H1 (cell line): ENCODE results near the gene SPINK1. TPM values are rescaled to one million over a fixed set of nuclear protein-coding genes. Genes with fewer than 3 reads are reported as not detected.
A peak's percentile ranks its signal among the peaks of the same experiment; 100 is the strongest.

Source experiments
- CTCF ChIA-PET: fragments of 300-600 bp; sonication (Branson Sonifier 250); formaldehyde crosslinking; loops from one replicate; lab custom pipeline; 2021; ENCODE audit not compliant: partially characterized antibody; lab: Charles Lee
- POLR2A ChIA-PET: fragments of 300-600 bp; sonication (Branson Sonifier 250); formaldehyde crosslinking; loops from one replicate; lab custom pipeline; 2021; ENCODE audit warnings: inconsistent platforms; ENCODE audit not compliant: partially characterized antibody; lab: Charles Lee
- DNase-seq, 2 experiments: peaks; one replicate each; pipeline versions ENCODE4 v3.0.0 to v3.0.0-alpha.2; 2010 to 2022; ENCODE audit warnings: low spot score in 2 of 2, low read depth in 1 of 2, mixed read lengths in 1 of 2
- FAIRE-seq: peaks from 2 replicates; lab custom pipeline; 2011; peaks lifted over from hg19 to GRCh38; lab: Jason Lieb, UNC
- H2AFZ ChIP-seq: 2 replicates; pipeline ENCODE4 v1.8.1; 2012; ENCODE audit warnings: low read length, inconsistent platforms
- H2AK5ac ChIP-seq: 2 replicates; pipeline ENCODE4 v1.6.1; 2013; ENCODE audit warnings: low read depth, low read length
- H2BK120ac ChIP-seq: replicated peaks from 2 replicates; pipeline ENCODE3; 2013; ENCODE audit warnings: low read depth, low read length, inconsistent platforms
- H2BK12ac ChIP-seq: 2 replicates; pipeline ENCODE4 v1.6.1; 2013; ENCODE audit warnings: low read depth, low read length
- H2BK15ac ChIP-seq: 2 replicates; pipeline ENCODE4 v1.6.1; 2013; ENCODE audit warnings: low read length
- H2BK20ac ChIP-seq: 2 replicates; pipeline ENCODE4 v1.6.1; 2013; ENCODE audit warnings: low read length
- H2BK5ac ChIP-seq: 2 replicates; pipeline ENCODE4 v1.6.1; 2013; ENCODE audit warnings: low read depth, low read length
- H3K14ac ChIP-seq: 2 replicates; pipeline ENCODE4 v1.6.1; 2013; ENCODE audit warnings: inconsistent platforms; ENCODE audit not compliant: insufficient read length
- H3K18ac ChIP-seq: 2 replicates; pipeline ENCODE4 v1.6.1; 2013; ENCODE audit warnings: low read length; ENCODE audit errors: extremely low read depth
- H3K23ac ChIP-seq: 2 replicates; pipeline ENCODE4 v1.6.1; 2013; ENCODE audit warnings: inconsistent platforms; ENCODE audit not compliant: insufficient read length
- H3K23me2 ChIP-seq: 2 replicates; pipeline ENCODE4 v1.6.1; 2013; ENCODE audit warnings: low read depth, low read length
- H3K27ac ChIP-seq: 2 replicates; pipeline ENCODE4 v1.6.1; 2011; ENCODE audit warnings: low read depth, low read length, inconsistent platforms
- H3K27me3 ChIP-seq, 4 experiments: replicated peaks in 1 of 4; 1 replicate in 1 of 4; 2 replicates in 3 of 4; pipeline versions ENCODE4 v1.6.1 to v1.8.1; 2011 to 2013; ENCODE audit warnings: low read length in 3 of 4, mild to moderate bottlenecking in 3 of 4, inconsistent platforms in 2 of 4, mixed read lengths in 2 of 4, moderate library complexity in 1 of 4; ENCODE audit not compliant: control insufficient read depth in 3 of 4, insufficient read depth in 3 of 4; ENCODE audit errors: extremely low read depth in 1 of 4
- H3K36me3 ChIP-seq, 4 experiments: 2 replicates each; pipeline versions ENCODE4 v1.6.1 to v1.8.1; 2011 to 2013; ENCODE audit warnings: mild to moderate bottlenecking in 4 of 4, low read length in 3 of 4, moderate library complexity in 2 of 4, control low read depth in 1 of 4, inconsistent platforms in 1 of 4; ENCODE audit not compliant: insufficient read depth in 4 of 4, control insufficient read depth in 2 of 4
- H3K4ac ChIP-seq: replicated peaks from 2 replicates; pipeline ENCODE3; 2013; ENCODE audit warnings: low read length, low read depth, mixed read lengths, inconsistent platforms; ENCODE audit not compliant: insufficient read length
- H3K4me1 ChIP-seq, 4 experiments: replicated peaks in 1 of 4; 1 replicate in 1 of 4; 2 replicates in 3 of 4; pipeline versions ENCODE4 v1.6.1 to v1.8.1; 2011 to 2013; ENCODE audit warnings: low read length in 3 of 4, inconsistent platforms in 2 of 4, mixed read lengths in 1 of 4; ENCODE audit not compliant: insufficient read depth in 4 of 4, control insufficient read depth in 3 of 4
- H3K4me2 ChIP-seq, 2 experiments: 2 replicates each; pipeline versions ENCODE4 v1.6.1 to v1.8.1; 2011 to 2013; ENCODE audit warnings: low read depth in 2 of 2, low read length in 2 of 2, control low read depth in 1 of 2, inconsistent platforms in 1 of 2, mild to moderate bottlenecking in 1 of 2; ENCODE audit not compliant: insufficient read depth in 1 of 2
- H3K4me3 ChIP-seq, 4 experiments: fragments of 200-600, 300-600 bp in 1 of 4; sonication (generic), shearing (Covaris generic), sonication (Bioruptor Twin) in 1 of 4; 2 replicates each; pipeline versions ENCODE4 v1.5.1 to v1.8.1; 2011 to 2016; ENCODE audit warnings: low read length in 4 of 4, low read depth in 3 of 4, control low read depth in 2 of 4, inconsistent platforms in 2 of 4, mild to moderate bottlenecking in 2 of 4, mixed read lengths in 1 of 4, moderate library complexity in 1 of 4; ENCODE audit not compliant: insufficient read depth in 2 of 4; ENCODE audit errors: extremely low read depth in 1 of 4
- H3K56ac ChIP-seq: replicated peaks from 2 replicates; pipeline ENCODE3; 2013; ENCODE audit warnings: low read depth, mild to moderate bottlenecking, mixed read lengths, low read length, inconsistent platforms; ENCODE audit not compliant: insufficient read length
- H3K79me1 ChIP-seq: 2 replicates; pipeline ENCODE4 v1.6.1; 2013; ENCODE audit warnings: low read depth, low read length, control low read depth
- H3K79me2 ChIP-seq, 2 experiments: 2 replicates each; pipeline versions ENCODE4 v1.6.1 to v1.8.1; 2012 to 2013; ENCODE audit warnings: low read length in 2 of 2, mild to moderate bottlenecking in 2 of 2, inconsistent platforms in 1 of 2; ENCODE audit not compliant: insufficient read depth in 2 of 2, control insufficient read depth in 1 of 2
- H3K9ac ChIP-seq, 4 experiments: replicated peaks in 1 of 4; 1 replicate in 1 of 4; 2 replicates in 3 of 4; pipeline versions ENCODE4 v1.6.1 to v1.8.1; 2011 to 2013; ENCODE audit warnings: low read depth in 3 of 4, low read length in 3 of 4, control low read depth in 2 of 4, mild to moderate bottlenecking in 2 of 4, moderate library complexity in 2 of 4, inconsistent platforms in 1 of 4; ENCODE audit errors: extremely low read depth in 1 of 4
- H3K9me3 ChIP-seq, 2 experiments: 2 replicates each; pipeline versions ENCODE4 v1.6.1 to v1.8.1; 2012 to 2013; ENCODE audit warnings: mild to moderate bottlenecking in 2 of 2, moderate library complexity in 2 of 2, control low read depth in 1 of 2, inconsistent platforms in 1 of 2, low read depth in 1 of 2, low read length in 1 of 2, mixed read lengths in 1 of 2; ENCODE audit not compliant: insufficient read depth in 2 of 2
- H4K20me1 ChIP-seq, 2 experiments: replicated peaks in 1 of 2; 2 replicates each; pipeline versions ENCODE3 to v1.8.1; 2011 to 2013; ENCODE audit warnings: inconsistent platforms in 2 of 2, low read length in 2 of 2, mild to moderate bottlenecking in 1 of 2; ENCODE audit not compliant: insufficient read depth in 2 of 2, control insufficient read depth in 1 of 2
- H4K5ac ChIP-seq: 2 replicates; pipeline ENCODE4 v1.6.1; 2013; ENCODE audit warnings: low read length, low read depth, mixed read lengths, inconsistent platforms; ENCODE audit not compliant: insufficient read length
- H4K8ac ChIP-seq: 2 replicates; pipeline ENCODE4 v1.8.0; 2013; ENCODE audit warnings: mild to moderate bottlenecking, moderate library complexity, low read length, inconsistent platforms; ENCODE audit not compliant: insufficient read depth; ENCODE audit errors: extremely low read depth
- H4K91ac ChIP-seq: replicated peaks from 2 replicates; pipeline ENCODE3; 2013; ENCODE audit warnings: low read length, mixed read lengths, inconsistent platforms; ENCODE audit not compliant: insufficient read length
- BCL11A ChIP-seq, 2 experiments: IDR thresholded peaks; one replicate each; pipeline ENCODE4 v1.6.1; 2011; ENCODE audit warnings: low read depth in 2 of 2, low read length in 2 of 2, mild to moderate bottlenecking in 2 of 2
- CBX8 ChIP-seq: fragments of 300-800, 300-1000 bp; sonication (generic); IDR thresholded peaks from 2 replicates; pipeline ENCODE4 v1.7.1; 2016; ENCODE audit warnings: low read depth, low read length, borderline replicate concordance
- HDAC6 ChIP-seq: IDR thresholded peaks from one replicate; pipeline ENCODE4 v1.7.1; 2012; ENCODE audit warnings: low read depth, mild to moderate bottlenecking, inconsistent platforms, low read length, moderate library complexity
- KDM1A ChIP-seq: fragments of 200-600, 300-600 bp; sonication (generic); IDR thresholded peaks from 2 replicates; pipeline ENCODE4 v1.7.1; 2016; ENCODE audit warnings: mild to moderate bottlenecking, low read length, borderline replicate concordance
- MAFK ChIP-seq: IDR thresholded peaks from 2 replicates; pipeline ENCODE4 v1.6.1; 2012; ENCODE audit warnings: low read depth, mild to moderate bottlenecking, improper control_type of control experiment, low read length
- POLR2A ChIP-seq, 2 experiments: IDR thresholded peaks; 1 replicate in 1 of 2; 2 replicates in 1 of 2; pipeline ENCODE4 v1.6.1; 2011; ENCODE audit warnings: low read depth in 2 of 2, low read length in 2 of 2, mild to moderate bottlenecking in 2 of 2; ENCODE audit errors: control extremely low read depth in 1 of 2
- POLR2AphosphoS5 ChIP-seq: IDR thresholded peaks from 2 replicates; pipeline ENCODE4 v1.6.1; 2011; ENCODE audit warnings: low read depth, low read length
- RBBP5 ChIP-seq: IDR thresholded peaks from 2 replicates; pipeline ENCODE4 v1.7.1; 2012; ENCODE audit warnings: low read depth, mild to moderate bottlenecking, inconsistent platforms, low read length, moderate library complexity, borderline replicate concordance
- SAP30 ChIP-seq: fragments of 300-600 bp; sonication (generic); IDR thresholded peaks from 2 replicates; pipeline ENCODE4 v1.7.1; 2012; ENCODE audit warnings: low read length, moderate library complexity, mild to moderate bottlenecking, inconsistent platforms; ENCODE audit not compliant: insufficient read depth, insufficient replicate concordance
- SUZ12 ChIP-seq: fragments of 200-600 bp; sonication (generic); IDR thresholded peaks from 2 replicates; pipeline ENCODE4 v1.6.1; 2012; ENCODE audit warnings: mild to moderate bottlenecking, inconsistent platforms, low read length, moderate library complexity, mixed read lengths
- TAF1 ChIP-seq: IDR thresholded peaks from 2 replicates; pipeline ENCODE4 v1.6.1; 2011; ENCODE audit warnings: mild to moderate bottlenecking, low read depth, low read length
- WGBS, 2 experiments: shearing (Covaris generic) in 1 of 2; methylation state at CpG; one replicate each; pipeline versions ENCODE4 v1.1.6 to v1.1.7; 2013 to 2015; ENCODE audit warnings: low lambda C conversion rate in 2 of 2, mixed read lengths in 2 of 2, inconsistent platforms in 1 of 2, low coverage in 1 of 2, missing lambda C conversion rate in 1 of 2; ENCODE audit not compliant: insufficient replicate concordance in 2 of 2, insufficient coverage in 1 of 2, insufficient read length in 1 of 2; ENCODE audit errors: extremely low coverage in 1 of 2, missing lambda C conversion rate in 1 of 2; 5-methylcytosine and 5-hydroxymethylcytosine counted together
- polyA plus RNA-seq, 7 experiments: library from polyadenylated mRNA; depleted of rRNA in 3 of 7; stranded (reverse) in 5 of 7; unstranded in 2 of 7; fragments of >200 nt in 5 of 7; fragments of 200-250 nt in 2 of 7; gene quantifications; 1 replicate in 5 of 7; 2 replicates in 1 of 7; 4 replicates in 1 of 7; pipeline versions ENCODE4 v1.2.1 to v1.2.3, GENCODE V29; 2011 to 2013; ENCODE audit warnings: missing spikeins in 2 of 7, mixed read lengths in 2 of 7
- total RNA-seq: library from RNA; stranded (reverse); fragmentation: NEBNext Ultra II Directional; extraction: Animal tissue kit (Norgen Biotek cat#: 25700); gene quantifications from 2 replicates; pipeline ENCODE4 v1.2.1, GENCODE V29; 2021
- TF ChIP-seq, protein P1 (sequence below): IDR thresholded peaks from 2 replicates; pipeline ENCODE4 v1.6.1; 2012; ENCODE audit warnings: inconsistent platforms
- TF ChIP-seq, protein P2 (sequence below): IDR thresholded peaks from 2 replicates; pipeline ENCODE4 v1.6.1; 2011; ENCODE audit warnings: low read depth, mild to moderate bottlenecking, low read length; ENCODE audit not compliant: insufficient read depth

SPINK1 gene
- total and polyA plus RNA-seq, 2 of the 8 experiments (the other 6 are each of a cell fraction or from before 2014, with no cell fraction given) = 0.48 to 1.3 TPM

DNA sequence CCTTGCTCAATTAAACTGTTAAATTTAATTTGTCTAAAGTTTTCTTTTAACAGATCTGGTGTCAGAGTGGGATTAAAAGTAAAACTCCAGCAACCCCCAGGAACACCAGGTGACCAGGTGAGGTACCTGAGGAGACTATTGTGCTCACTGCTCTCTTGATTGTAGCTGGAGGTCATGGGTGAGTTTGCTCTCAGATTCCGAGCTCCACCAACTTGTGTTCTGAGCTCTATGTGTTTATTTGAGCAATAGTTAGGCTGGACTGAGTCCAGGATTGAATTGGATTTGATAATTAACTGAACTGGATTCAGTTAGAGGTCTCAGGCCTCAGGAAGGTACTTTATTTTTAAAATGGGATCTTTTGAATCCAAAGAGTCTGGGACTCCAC is 29.2 kb upstream of the SPINK1 start:
- Histone ChIP-seq H3K23me2 (no peaks in the 10 kb centered on the region), H3K9ac (no peak overlapping the region), H2BK120ac (no peak overlapping the region), H3K27ac (no peak overlapping the region), H4K8ac (no peak overlapping the region), H2BK12ac (no peak overlapping the region), H3K4me1 (peaks cover 2 to 21% (median 18%) of the 10 kb centered on the region in 4 experiments; a peak in 6 of 7 replicates), H2AFZ (no peak overlapping the region), H3K36me3 (peaks cover 0 to 41% (median 6%) of the 10 kb centered on the region in 4 experiments; a peak in 6 of 8 replicates), H3K4me3 (no peak overlapping the region), H3K79me2 (peaks cover 0 to 21% of the 10 kb centered on the region in 2 experiments; a peak in 2 of 4 replicates), H2BK15ac (no peak overlapping the region), H4K5ac (no peak overlapping the region), H4K91ac (no peak overlapping the region), H3K4me2 (no peak overlapping the region; a peak in 1 of 4 replicates), H2AK5ac (no peak overlapping the region), H3K56ac (no peak overlapping the region), H3K27me3 (no peaks in the 10 kb centered on the region), H3K18ac (no peak overlapping the region), H3K79me1 (no peaks in the 10 kb centered on the region), H2BK5ac (no peak overlapping the region), H3K23ac (no peak overlapping the region), H3K9me3 (no peaks in the 10 kb centered on the region), H4K20me1 (peaks cover 0 to 1% of the 10 kb centered on the region in 2 experiments), H2BK20ac (no peak overlapping the region), H3K4ac (no peak overlapping the region), H3K14ac (no peak overlapping the region)
- FAIRE-seq (no peak), DNase-seq (no peak)
- 78% methylated on average over 1 of the region's 1 CpG; no CpG with 5 or more reads in 1 of the 2 experiments for WGBS, 2 experiments
- POLR2A ChIA-PET = interaction anchor here (0.9 to 26.7 kb wide), 13 partner anchors 7 to 166 kb away, joined by 3 to 730 read pairs (median 10); partner anchors contain the start of gene SCGB3A2
- CTCF ChIA-PET = interaction anchor here (0.6 to 9.2 kb wide), 5 partner anchors 8 to 72 kb away, joined by 3 to 126 read pairs (median 7); partner anchors contain the start of gene SCGB3A2
- TF ChIP-seq RBBP5 (no peak), SAP30 (no peak), HDAC6 (no peak), BCL11A (IDR thresholded peaks at IDR 0.05; ENCODE audit: low read depth in 2 of 2, low read length in 2 of 2) (no peak), SUZ12 (no peak), KDM1A (no peak), POLR2AphosphoS5 (peak; percentile 55), TAF1 (no peak), POLR2A (IDR thresholded peaks at IDR 0.05; ENCODE audit: control extremely low read depth in 1 of 2, low read depth in 2 of 2, low read length in 2 of 2) (peak in 1 of 2 experiments; percentile 15; a peak in 1 of 3 replicates), MAFK (no peak), CBX8 (no peak)
- TF ChIP-seq, protein P1, sequence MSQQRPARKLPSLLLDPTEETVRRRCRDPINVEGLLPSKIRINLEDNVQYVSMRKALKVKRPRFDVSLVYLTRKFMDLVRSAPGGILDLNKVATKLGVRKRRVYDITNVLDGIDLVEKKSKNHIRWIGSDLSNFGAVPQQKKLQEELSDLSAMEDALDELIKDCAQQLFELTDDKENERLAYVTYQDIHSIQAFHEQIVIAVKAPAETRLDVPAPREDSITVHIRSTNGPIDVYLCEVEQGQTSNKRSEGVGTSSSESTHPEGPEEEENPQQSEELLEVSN = no peak
- TF ChIP-seq, protein P2, sequence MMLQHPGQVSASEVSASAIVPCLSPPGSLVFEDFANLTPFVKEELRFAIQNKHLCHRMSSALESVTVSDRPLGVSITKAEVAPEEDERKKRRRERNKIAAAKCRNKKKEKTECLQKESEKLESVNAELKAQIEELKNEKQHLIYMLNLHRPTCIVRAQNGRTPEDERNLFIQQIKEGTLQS = no peak
